Measurements from ENCODE around the gene TNRC6C. TPM values are rescaled to one million over a fixed set of nuclear protein-coding genes. Genes with fewer than 3 reads are reported as not detected.

Gene TNRC6C
- total and polyA plus RNA-seq, 9 of the 15 experiments (the other 6 are each of a cell fraction or from before 2014, with no cell fraction given), result 0.20 to 4.9 (median 2.3) TPM

DNA sequence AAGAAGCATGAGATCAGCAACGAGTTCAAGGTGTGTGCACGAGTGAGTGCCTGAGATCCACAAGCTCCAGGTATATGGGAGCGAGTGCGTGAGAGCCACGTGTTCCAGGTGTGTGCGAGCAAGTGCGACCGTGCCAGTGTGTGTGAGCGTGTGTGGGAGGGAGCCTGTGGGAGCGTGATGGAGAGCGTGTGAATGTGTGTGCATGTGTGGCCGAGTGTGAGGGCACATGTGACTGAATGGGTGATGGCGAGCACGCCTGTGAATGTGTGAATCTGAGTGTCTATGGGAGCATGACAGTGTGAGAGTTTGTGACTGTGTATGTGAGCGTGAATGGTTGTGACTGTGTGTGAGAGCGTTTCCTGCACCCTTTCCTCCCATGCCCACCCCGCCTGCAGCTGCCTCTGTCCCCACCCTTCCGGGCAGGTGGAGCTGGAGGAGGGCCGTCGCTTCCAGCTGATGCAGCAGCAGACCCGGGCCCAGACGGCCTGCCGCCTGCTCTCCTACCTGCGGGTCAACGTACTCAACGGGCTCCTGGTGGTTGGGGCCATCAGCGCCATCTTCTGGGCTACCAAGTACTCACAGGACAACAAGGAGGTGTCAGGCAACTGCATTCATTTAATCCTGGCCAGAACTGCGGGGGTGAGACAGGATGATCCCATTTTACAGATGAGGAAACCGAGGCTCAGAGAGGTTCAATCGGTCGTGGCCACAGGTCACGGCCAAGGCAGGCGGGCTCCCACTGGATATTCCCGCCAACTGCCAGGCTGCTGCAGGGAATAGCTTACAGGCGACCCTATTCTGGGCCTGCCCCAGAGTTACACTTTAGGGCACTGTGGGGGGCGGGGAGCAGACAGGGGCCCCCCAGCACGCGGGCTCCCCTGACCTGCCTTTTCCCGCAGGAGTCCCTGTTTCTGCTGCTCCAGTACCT is 175.7 kb downstream of the TNRC6C start (continued):
- TF ChIP-seq ZNF121 (CRISPR knock-in tag; conservative IDR thresholded peaks at IDR 0.05) (peak; percentile 69; the same call in 1 of the 2 replicates), EZH2 (IDR thresholded peaks at IDR 0.05; ENCODE audit: borderline replicate concordance, low read depth, low read length) (no peak), SRSF9 (IDR thresholded peaks at IDR 0.05; ENCODE audit: borderline replicate concordance, low read depth, low read length) (no peak), ATF1 (CRISPR knock-in tag; IDR thresholded peaks at IDR 0.05) (no peak), ATF1 (tag; IDR thresholded peaks at IDR 0.05) (no peak), POLR3G (IDR thresholded peaks at IDR 0.05; ENCODE audit: extremely low read depth, insufficient read length, insufficient replicate concordance) (no peak), NCOR1 (IDR thresholded peaks at IDR 0.05) (no peak), GABPB1 (CRISPR knock-in tag; IDR thresholded peaks at IDR 0.05) (0 out of 2 replicates have a peak, but pooled peaks have one; percentile 52), OTX1 (CRISPR knock-in tag; IDR thresholded peaks at IDR 0.05) (no peak), CCNT2 (IDR thresholded peaks at IDR 0.05; ENCODE audit: borderline replicate concordance, extremely low read depth, insufficient read length, low read depth, low read length) (no peak), RBM25 (IDR thresholded peaks at IDR 0.05; ENCODE audit: low read depth, low read length, severe bottlenecking) (peak; percentile 89), NR4A1 (CRISPR knock-in tag; IDR thresholded peaks at IDR 0.05) (no peak), NR4A1 (tag; IDR thresholded peaks at IDR 0.05) (no peak), ZNF507 (tag; conservative IDR thresholded peaks at IDR 0.05) (no peak), FOXK2 (conservative IDR thresholded peaks at IDR 0.05 in 1 of 2, IDR thresholded peaks at IDR 0.05 in 1 of 2; ENCODE audit: low read depth in 2 of 2) (peak; percentile 77 to 82), HEY1 (CRISPR knock-in tag; IDR thresholded peaks at IDR 0.05; ENCODE audit: borderline replicate concordance) (no peak), C11orf30 (IDR thresholded peaks at IDR 0.05; ENCODE audit: low read depth) (no peak), PHTF2 (CRISPR knock-in tag; IDR thresholded peaks at IDR 0.05) (no peak), TEAD4 (IDR thresholded peaks at IDR 0.05; ENCODE audit: low read length) (no peak), TEAD4 (CRISPR knock-in tag; IDR thresholded peaks at IDR 0.05; ENCODE audit: borderline replicate concordance) (no peak), MXI1 (IDR thresholded peaks at IDR 0.05; ENCODE audit: low read depth, low read length) (no peak)
- TF ChIP-seq, protein P1, sequence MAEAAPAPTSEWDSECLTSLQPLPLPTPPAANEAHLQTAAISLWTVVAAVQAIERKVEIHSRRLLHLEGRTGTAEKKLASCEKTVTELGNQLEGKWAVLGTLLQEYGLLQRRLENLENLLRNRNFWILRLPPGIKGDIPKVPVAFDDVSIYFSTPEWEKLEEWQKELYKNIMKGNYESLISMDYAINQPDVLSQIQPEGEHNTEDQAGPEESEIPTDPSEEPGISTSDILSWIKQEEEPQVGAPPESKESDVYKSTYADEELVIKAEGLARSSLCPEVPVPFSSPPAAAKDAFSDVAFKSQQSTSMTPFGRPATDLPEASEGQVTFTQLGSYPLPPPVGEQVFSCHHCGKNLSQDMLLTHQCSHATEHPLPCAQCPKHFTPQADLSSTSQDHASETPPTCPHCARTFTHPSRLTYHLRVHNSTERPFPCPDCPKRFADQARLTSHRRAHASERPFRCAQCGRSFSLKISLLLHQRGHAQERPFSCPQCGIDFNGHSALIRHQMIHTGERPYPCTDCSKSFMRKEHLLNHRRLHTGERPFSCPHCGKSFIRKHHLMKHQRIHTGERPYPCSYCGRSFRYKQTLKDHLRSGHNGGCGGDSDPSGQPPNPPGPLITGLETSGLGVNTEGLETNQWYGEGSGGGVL (CRISPR knock-in tag; IDR thresholded peaks at IDR 0.05), result no peak
- TF ChIP-seq, protein P2, sequence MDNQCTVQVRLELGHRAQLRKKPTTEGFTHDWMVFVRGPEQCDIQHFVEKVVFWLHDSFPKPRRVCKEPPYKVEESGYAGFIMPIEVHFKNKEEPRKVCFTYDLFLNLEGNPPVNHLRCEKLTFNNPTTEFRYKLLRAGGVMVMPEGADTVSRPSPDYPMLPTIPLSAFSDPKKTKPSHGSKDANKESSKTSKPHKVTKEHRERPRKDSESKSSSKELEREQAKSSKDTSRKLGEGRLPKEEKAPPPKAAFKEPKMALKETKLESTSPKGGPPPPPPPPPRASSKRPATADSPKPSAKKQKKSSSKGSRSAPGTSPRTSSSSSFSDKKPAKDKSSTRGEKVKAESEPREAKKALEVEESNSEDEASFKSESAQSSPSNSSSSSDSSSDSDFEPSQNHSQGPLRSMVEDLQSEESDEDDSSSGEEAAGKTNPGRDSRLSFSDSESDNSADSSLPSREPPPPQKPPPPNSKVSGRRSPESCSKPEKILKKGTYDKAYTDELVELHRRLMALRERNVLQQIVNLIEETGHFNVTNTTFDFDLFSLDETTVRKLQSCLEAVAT (IDR thresholded peaks at IDR 0.05), result 0 out of 4 replicates have a peak, but pooled peaks of 1 of the 2 experiments have one; percentile 6
- TF ChIP-seq, protein P3, sequence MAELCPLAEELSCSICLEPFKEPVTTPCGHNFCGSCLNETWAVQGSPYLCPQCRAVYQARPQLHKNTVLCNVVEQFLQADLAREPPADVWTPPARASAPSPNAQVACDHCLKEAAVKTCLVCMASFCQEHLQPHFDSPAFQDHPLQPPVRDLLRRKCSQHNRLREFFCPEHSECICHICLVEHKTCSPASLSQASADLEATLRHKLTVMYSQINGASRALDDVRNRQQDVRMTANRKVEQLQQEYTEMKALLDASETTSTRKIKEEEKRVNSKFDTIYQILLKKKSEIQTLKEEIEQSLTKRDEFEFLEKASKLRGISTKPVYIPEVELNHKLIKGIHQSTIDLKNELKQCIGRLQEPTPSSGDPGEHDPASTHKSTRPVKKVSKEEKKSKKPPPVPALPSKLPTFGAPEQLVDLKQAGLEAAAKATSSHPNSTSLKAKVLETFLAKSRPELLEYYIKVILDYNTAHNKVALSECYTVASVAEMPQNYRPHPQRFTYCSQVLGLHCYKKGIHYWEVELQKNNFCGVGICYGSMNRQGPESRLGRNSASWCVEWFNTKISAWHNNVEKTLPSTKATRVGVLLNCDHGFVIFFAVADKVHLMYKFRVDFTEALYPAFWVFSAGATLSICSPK (IDR thresholded peaks at IDR 0.05; ENCODE audit: borderline replicate concordance), result no peak
